Loucy (cell line): ENCODE measurements around the gene ALOX5AP.

Experiments used
- H2AFZ ChIP-seq: fragments of 200-600 bp; sonication (generic); 2 replicates; pipeline ENCODE4 v1.6.0; 2016; ENCODE audit warnings: antibody characterized with exemption, mild to moderate bottlenecking, low read length, moderate library complexity
- H3F3A ChIP-seq: fragments of 200-600 bp; 2 replicates; pipeline ENCODE4 v1.6.0; 2016; ENCODE audit warnings: antibody characterized with exemption, low read depth, mild to moderate bottlenecking
- H3K27me3 ChIP-seq: fragments of 200-600 bp; sonication (generic); 2 replicates; pipeline ENCODE4 v1.6.1; 2014; ENCODE audit warnings: low read length, mild to moderate bottlenecking; ENCODE audit not compliant: insufficient read depth, poor library complexity, severe bottlenecking
- H3K36me3 ChIP-seq: fragments of 200-600 bp; sonication (generic); 2 replicates; pipeline ENCODE4 v1.6.1; 2016; ENCODE audit warnings: low read length; ENCODE audit not compliant: insufficient read depth
- H3K4me1 ChIP-seq: fragments of 200-600 bp; sonication (generic); 2 replicates; pipeline ENCODE4 v1.5.1; 2014; ENCODE audit warnings: low read length, mild to moderate bottlenecking; ENCODE audit not compliant: insufficient read depth, poor library complexity, severe bottlenecking
- H3K4me2 ChIP-seq: fragments of 200-600 bp; sonication (generic); 2 replicates; pipeline ENCODE4 v1.6.0; 2014; ENCODE audit warnings: antibody characterized with exemption, low read length, low read depth, mild to moderate bottlenecking; ENCODE audit not compliant: poor library complexity, severe bottlenecking
- H3K4me3 ChIP-seq: fragments of 200-600 bp; sonication (generic); 2 replicates; pipeline ENCODE4 v1.5.1; 2014; ENCODE audit warnings: low read length, mild to moderate bottlenecking, mixed read lengths; ENCODE audit not compliant: poor library complexity, severe bottlenecking
- H3K79me2 ChIP-seq: fragments of 200-600 bp; sonication (generic); 2 replicates; pipeline ENCODE4 v1.6.1; 2014; ENCODE audit warnings: low read length; ENCODE audit not compliant: insufficient read depth
- H3K9ac ChIP-seq: fragments of 200-600 bp; sonication (generic); 2 replicates; pipeline ENCODE4 v1.6.0; 2014; ENCODE audit warnings: mild to moderate bottlenecking, low read depth, low read length, moderate library complexity; ENCODE audit not compliant: poor library complexity, severe bottlenecking
- H3K9me2 ChIP-seq: fragments of 200-600 bp; sonication (generic); replicated peaks from 2 replicates; pipeline ENCODE4 v1.6.1; 2016; ENCODE audit warnings: low read depth, low read length, mixed read lengths
- H3K9me3 ChIP-seq: fragments of 200-600 bp; sonication (generic); 2 replicates; pipeline ENCODE4 v1.6.1; 2014; ENCODE audit warnings: mild to moderate bottlenecking, antibody characterized with exemption, low read length, low read depth; ENCODE audit not compliant: insufficient read depth
- H4K20me1 ChIP-seq: fragments of 200-600 bp; sonication (generic); 2 replicates; pipeline ENCODE4 v1.6.0; 2014; ENCODE audit warnings: antibody characterized with exemption, low read length, mild to moderate bottlenecking; ENCODE audit not compliant: insufficient read depth, poor library complexity, severe bottlenecking
- CTCF ChIP-seq: fragments of 200-600 bp; sonication (generic); conservative IDR thresholded peaks from 2 replicates; pipeline ENCODE4 v1.5.1; 2014; ENCODE audit warnings: mild to moderate bottlenecking, antibody characterized with exemption, low read length
- EZH2phosphoT487 ChIP-seq: fragments of 200-600 bp; IDR thresholded peaks from 2 replicates; pipeline ENCODE4 v1.6.1; 2018; ENCODE audit warnings: antibody characterized with exemption, mild to moderate bottlenecking, moderate library complexity, borderline replicate concordance

The ALOX5AP gene

DNA sequence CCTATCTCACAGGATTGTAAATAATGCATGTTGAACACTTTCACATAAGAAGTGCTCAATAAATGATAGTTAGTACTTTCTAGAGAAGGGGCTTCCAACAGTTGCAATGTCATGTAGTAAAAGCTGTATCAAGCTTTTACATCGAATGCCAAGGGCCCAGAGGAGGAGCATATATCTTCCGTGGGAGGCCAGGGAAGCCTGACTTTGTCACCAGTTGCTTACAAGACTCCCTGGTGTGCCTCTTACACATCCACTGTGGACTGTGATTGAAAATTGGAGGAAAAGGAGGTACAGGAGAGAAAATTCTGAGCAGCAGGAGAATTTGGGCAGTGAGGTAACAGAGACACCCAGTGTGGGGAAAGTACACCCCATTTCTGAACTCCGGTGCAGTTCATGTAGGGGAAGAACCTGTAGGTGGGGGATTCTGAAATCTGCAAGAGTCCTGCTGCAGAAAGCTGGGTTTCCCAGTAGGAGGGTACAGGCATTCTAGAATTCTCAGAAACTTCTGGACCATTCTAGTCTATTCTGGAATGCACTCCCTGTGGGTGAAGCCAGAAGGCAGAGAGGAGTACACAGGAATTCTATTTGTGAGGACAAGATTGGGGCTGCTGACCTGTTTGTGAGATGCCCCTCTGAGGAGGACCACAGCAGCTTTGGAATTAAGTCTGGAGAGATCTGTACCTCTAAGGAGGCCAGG lies 54.0 kb downstream of the ALOX5AP start:
- Histone ChIP-seq H3K9me2 (no peaks in the 10 kb centered on the region), H3K9me3 (no peaks in the 10 kb centered on the region), H3K4me1 (no peaks in the 10 kb centered on the region), H3K79me2 (no peaks in the 10 kb centered on the region), H3K4me2 (no peak overlapping the region), H3K4me3 (no peak overlapping the region), H3F3A (no peaks in the 10 kb centered on the region), H3K27me3 (no peaks in the 10 kb centered on the region), H4K20me1 (no peaks in the 10 kb centered on the region), H3K36me3 (no peaks in the 10 kb centered on the region), H3K9ac (no peak overlapping the region), H2AFZ (no peak overlapping the region)
- TF ChIP-seq CTCF = no peak
- no peak for TF ChIP-seq EZH2phosphoT487

GRCh38 chr13:30790592-30790991 lies 55.2 kb downstream of the ALOX5AP start:
- Histone ChIP-seq H2AFZ (no peak overlapping the region), H3K4me1 (peaks cover 7% of the 10 kb centered on the region)

DNA sequence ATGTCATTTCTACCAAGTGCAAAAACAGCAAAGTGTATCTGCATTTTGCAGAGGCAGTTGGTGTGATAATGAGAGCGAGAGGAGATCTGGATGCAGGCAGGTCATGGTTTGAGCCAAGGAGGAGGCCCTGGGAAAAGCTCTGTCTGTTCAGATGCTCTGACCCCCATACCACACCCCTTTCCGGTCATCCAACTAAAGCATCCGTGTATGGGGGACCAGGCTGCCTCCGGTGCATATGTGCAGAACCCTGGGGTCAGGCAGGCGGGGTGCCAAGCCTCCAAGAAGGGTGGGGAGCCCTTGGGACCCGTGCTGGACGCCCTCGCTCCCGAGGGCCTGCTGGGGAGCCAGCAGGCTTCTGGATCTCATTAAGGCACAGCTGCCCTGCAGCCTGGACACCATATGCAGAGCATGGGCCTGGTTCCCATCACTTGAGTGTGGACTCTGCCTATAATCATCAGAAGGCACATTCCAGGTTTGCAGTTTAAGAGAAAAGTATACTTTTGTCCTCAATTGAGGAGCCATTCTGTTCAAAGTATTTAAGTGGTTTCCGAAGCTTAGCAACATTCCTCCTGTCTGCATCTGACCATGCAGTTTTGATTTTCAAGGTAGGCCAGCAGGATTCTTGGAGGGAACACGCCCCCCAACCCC lies 56.1 kb downstream of the ALOX5AP start:
- H3K4me3 ChIP-seq = no peak overlapping the region
- H3K9me3 ChIP-seq = no peaks in the 10 kb centered on the region
- H3K27me3 ChIP-seq = no peaks in the 10 kb centered on the region
- no peaks in the 10 kb centered on the region for H3K79me2 ChIP-seq
- TF ChIP-seq CTCF (no peak), EZH2phosphoT487 (no peak)
- H3K9ac ChIP-seq = no peak overlapping the region
- H3K36me3 ChIP-seq = no peaks in the 10 kb centered on the region
- no peaks in the 10 kb centered on the region for H3K9me2 ChIP-seq
- peaks cover 16% of the 10 kb centered on the region for H3K4me1 ChIP-seq
- H4K20me1 ChIP-seq = no peaks in the 10 kb centered on the region
- no peak overlapping the region for H3K4me2 ChIP-seq
- no peaks in the 10 kb centered on the region for H3F3A ChIP-seq
- no peak overlapping the region for H2AFZ ChIP-seq

More at GRCh38 chr13:30790592-30790991, 55.2 kb downstream of the ALOX5AP start:
- Histone ChIP-seq H3K4me3 (no peak overlapping the region), H3K9me3 (no peaks in the 10 kb centered on the region), H3K9me2 (no peaks in the 10 kb centered on the region), H3F3A (no peaks in the 10 kb centered on the region), H3K27me3 (no peaks in the 10 kb centered on the region), H3K79me2 (no peaks in the 10 kb centered on the region), H3K4me2 (no peak overlapping the region), H3K36me3 (no peaks in the 10 kb centered on the region), H3K9ac (no peak overlapping the region), H4K20me1 (no peaks in the 10 kb centered on the region)
- TF ChIP-seq CTCF (no peak), EZH2phosphoT487 (no peak)
